PC-9 (cell line): ENCODE results near the gene LRRC14B. TPM values are rescaled to one million over a fixed set of nuclear protein-coding genes. Genes with fewer than 3 reads are reported as not detected.

ENCODE experiments used
- BruUV-seq: library from RNA; stranded (reverse); fragments of 400-500 nt; replicated peaks from 2 replicates; lab custom pipeline; 2021; lab: Mats Ljungman, UMichigan
- CTCF ChIA-PET: fragments of 300-600 bp; sonication (Branson Sonifier 250); formaldehyde crosslinking; loops from one replicate; lab custom pipeline; 2022; ENCODE audit warnings: antibody characterized with exemption; lab: Charles Lee
- POLR2A ChIA-PET: fragments of 300-600 bp; sonication (Branson Sonifier 250); formaldehyde crosslinking; loops from one replicate; lab custom pipeline; 2022; ENCODE audit warnings: antibody characterized with exemption; ENCODE audit not compliant: unreplicated experiment; lab: Charles Lee
- DNase-seq, 2 experiments: peaks; one replicate each; pipeline versions ENCODE4 v3.0.0 to v3.0.0-alpha.2; 2015 to 2022; ENCODE audit warnings: mixed read lengths in 1 of 2
- H2AFZ ChIP-seq: fragments of 200-600 bp; sonication (generic); 2 replicates; pipeline ENCODE4 v1.8.1; 2017; ENCODE audit warnings: antibody characterized with exemption
- H3F3A ChIP-seq: fragments of 200-600 bp; sonication (generic); 2 replicates; pipeline ENCODE4 v1.8.1; 2017; ENCODE audit warnings: antibody characterized with exemption, mild to moderate bottlenecking, low read depth; ENCODE audit not compliant: insufficient read depth
- H3K27ac ChIP-seq: fragments of 200-600 bp; sonication (generic); 2 replicates; pipeline ENCODE4 v1.6.1; 2016; ENCODE audit warnings: mixed run types
- H3K27me3 ChIP-seq: fragments of 200-600 bp; sonication (generic); 2 replicates; pipeline ENCODE4 v1.6.1; 2016; ENCODE audit warnings: low read depth, mixed run types; ENCODE audit not compliant: insufficient read depth
- H3K36me3 ChIP-seq: fragments of 200-600 bp; sonication (generic); 2 replicates; pipeline ENCODE4 v1.6.1; 2016; ENCODE audit warnings: low read depth, mixed run types
- H3K4me1 ChIP-seq: fragments of 200-600 bp; sonication (generic); replicated peaks from 2 replicates; pipeline ENCODE4 v1.6.1; 2016; ENCODE audit warnings: mixed run types; ENCODE audit not compliant: insufficient read depth
- H3K4me2 ChIP-seq: fragments of 200-600 bp; sonication (generic); 2 replicates; pipeline ENCODE4 v1.6.1; 2017; ENCODE audit warnings: mixed run types
- H3K4me3 ChIP-seq: fragments of 200-600 bp; sonication (generic); 2 replicates; pipeline ENCODE4 v1.6.1; 2016; ENCODE audit warnings: mixed run types
- H3K79me2 ChIP-seq: fragments of 200-600 bp; sonication (generic); 2 replicates; pipeline ENCODE4 v1.6.1; 2017; ENCODE audit warnings: low read depth, mixed run types
- H3K9me2 ChIP-seq: fragments of 200-600 bp; sonication (generic); 2 replicates; pipeline ENCODE4 v1.8.1; 2017; ENCODE audit warnings: mild to moderate bottlenecking; ENCODE audit not compliant: insufficient read depth
- H3K9me3 ChIP-seq: fragments of 200-600 bp; sonication (generic); 2 replicates; pipeline ENCODE4 v1.8.1; 2016; ENCODE audit warnings: low read depth; ENCODE audit not compliant: insufficient read depth
- H4K20me1 ChIP-seq: fragments of 200-600 bp; sonication (generic); 2 replicates; pipeline ENCODE4 v1.8.1; 2017; ENCODE audit not compliant: insufficient read depth
- EZH2 ChIP-seq: fragments of 200-600 bp; sonication (generic); IDR thresholded peaks from 2 replicates; pipeline ENCODE4 v1.8.0; 2017; ENCODE audit warnings: antibody characterized with exemption, low read depth
- intact Hi-C: fragments of 100-400 bp; cut with micrococcal nuclease; formaldehyde crosslinking; loops from one replicate; pipeline ENCODE4 v1.10.0; 2022; ENCODE audit not compliant: unreplicated experiment
- total RNA-seq: library from RNA; stranded (reverse); gene quantifications from 2 replicates; pipeline ENCODE4 v1.2.3, GENCODE V29; 2021
- TF ChIP-seq, protein P1 (sequence below): fragments of 200-600 bp; sonication (generic); conservative IDR thresholded peaks from 2 replicates; pipeline ENCODE4 v1.6.1; 2017; ENCODE audit warnings: mixed run types, antibody characterized with exemption, mild to moderate bottlenecking, moderate library complexity

The LRRC14B gene
- total RNA-seq, 1 experiment from 2014 or later, result not detected

DNA sequence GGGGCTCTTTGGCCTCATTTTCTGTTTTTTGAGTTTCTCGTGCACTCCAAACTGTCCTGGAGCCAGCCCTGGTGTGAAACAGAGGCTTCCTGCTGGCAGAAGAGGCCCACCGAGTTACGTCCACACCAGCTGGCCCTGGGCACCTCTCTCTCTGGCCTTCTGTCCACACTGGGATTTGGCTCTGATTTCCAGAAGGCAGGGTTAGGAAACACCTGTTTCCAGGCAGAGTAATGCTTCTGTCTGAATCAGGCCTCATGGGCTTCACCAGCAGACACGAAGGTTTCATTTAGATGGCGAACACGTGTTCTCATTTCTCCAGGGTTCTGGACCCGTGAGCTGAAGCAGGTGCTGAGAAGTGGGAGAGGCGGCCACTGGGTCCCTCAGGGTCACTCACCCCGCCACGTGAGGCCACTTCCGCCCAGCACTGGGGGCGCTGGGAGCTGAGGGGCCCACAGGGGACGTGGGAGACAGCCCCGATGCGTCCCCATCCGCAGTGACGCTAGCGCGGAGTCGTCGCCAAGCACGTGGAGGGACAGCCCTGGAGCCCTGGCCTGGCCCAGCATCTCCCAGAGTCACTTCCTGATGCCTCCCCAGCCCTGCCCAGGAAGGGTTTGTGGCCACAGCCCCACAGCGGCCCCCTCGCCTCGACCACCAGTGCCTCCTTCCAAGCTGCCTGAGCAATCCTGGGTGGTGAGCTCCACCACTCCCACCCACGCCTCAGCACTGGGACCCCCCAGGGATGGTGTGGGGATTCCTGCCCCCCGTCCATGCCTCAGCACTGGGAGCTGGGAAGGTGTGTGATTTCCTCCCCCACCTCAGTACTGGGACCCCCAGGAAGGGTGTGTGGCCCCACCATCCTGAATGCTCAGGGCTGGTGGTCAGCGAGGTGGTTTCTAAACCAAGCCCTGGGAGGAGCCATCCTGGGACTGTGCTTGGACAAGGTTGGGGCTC, 4.9 kb upstream of the LRRC14B start:
- no peak for DNase-seq
- Histone ChIP-seq H3K4me2 (no peak overlapping the region), H3K9me2 (no peaks in the 10 kb centered on the region), H3K27me3 (peaks cover 94% of the 10 kb centered on the region), H3K27ac (no peak overlapping the region), H3F3A (no peaks in the 10 kb centered on the region), H3K9me3 (no peaks in the 10 kb centered on the region), H4K20me1 (no peaks in the 10 kb centered on the region), H3K4me3 (no peak overlapping the region), H3K36me3 (no peaks in the 10 kb centered on the region), H3K79me2 (no peaks in the 10 kb centered on the region), H3K4me1 (no peaks in the 10 kb centered on the region), H2AFZ (no peak overlapping the region)
- ChIA-PET POLR2A (no interaction called here), CTCF (no interaction called here)
- BruUV-seq, result no TSS peak
- no peak for TF ChIP-seq EZH2
- TF ChIP-seq, protein P1, sequence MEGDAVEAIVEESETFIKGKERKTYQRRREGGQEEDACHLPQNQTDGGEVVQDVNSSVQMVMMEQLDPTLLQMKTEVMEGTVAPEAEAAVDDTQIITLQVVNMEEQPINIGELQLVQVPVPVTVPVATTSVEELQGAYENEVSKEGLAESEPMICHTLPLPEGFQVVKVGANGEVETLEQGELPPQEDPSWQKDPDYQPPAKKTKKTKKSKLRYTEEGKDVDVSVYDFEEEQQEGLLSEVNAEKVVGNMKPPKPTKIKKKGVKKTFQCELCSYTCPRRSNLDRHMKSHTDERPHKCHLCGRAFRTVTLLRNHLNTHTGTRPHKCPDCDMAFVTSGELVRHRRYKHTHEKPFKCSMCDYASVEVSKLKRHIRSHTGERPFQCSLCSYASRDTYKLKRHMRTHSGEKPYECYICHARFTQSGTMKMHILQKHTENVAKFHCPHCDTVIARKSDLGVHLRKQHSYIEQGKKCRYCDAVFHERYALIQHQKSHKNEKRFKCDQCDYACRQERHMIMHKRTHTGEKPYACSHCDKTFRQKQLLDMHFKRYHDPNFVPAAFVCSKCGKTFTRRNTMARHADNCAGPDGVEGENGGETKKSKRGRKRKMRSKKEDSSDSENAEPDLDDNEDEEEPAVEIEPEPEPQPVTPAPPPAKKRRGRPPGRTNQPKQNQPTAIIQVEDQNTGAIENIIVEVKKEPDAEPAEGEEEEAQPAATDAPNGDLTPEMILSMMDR, result no peak
- intact Hi-C loops, result no loop called here

- no peak for DNase-seq
- POLR2A ChIA-PET, result no interaction called here
These were observed 4.3 kb upstream of the LRRC14B start for GRCh38 chr5:187042-187431.

More at GRCh38 chr5:187042-187431, 4.3 kb upstream of the LRRC14B start:
- Histone ChIP-seq H3K4me3 (no peak overlapping the region), H2AFZ (no peak overlapping the region), H3K36me3 (no peaks in the 10 kb centered on the region), H3K27ac (no peak overlapping the region), H3K9me2 (no peaks in the 10 kb centered on the region), H3K9me3 (no peaks in the 10 kb centered on the region), H3K27me3 (peaks cover 90% of the 10 kb centered on the region), H3K4me2 (no peak overlapping the region), H3K4me1 (no peaks in the 10 kb centered on the region), H4K20me1 (no peaks in the 10 kb centered on the region), H3F3A (no peaks in the 10 kb centered on the region), H3K79me2 (no peaks in the 10 kb centered on the region)
- TF ChIP-seq, protein P1, result no peak
- TF ChIP-seq EZH2, result no peak
- BruUV-seq, result no TSS peak
- intact Hi-C loops, result no loop called here
- CTCF ChIA-PET, result no interaction called here
